IgD-negative memory B cell (primary cell): ENCODE measurements around the gene PSMG3. TPM values are rescaled to one million over a fixed set of nuclear protein-coding genes. Genes with fewer than 3 reads are reported as not detected.
A peak's percentile ranks its signal among the peaks of the same experiment; 100 is the strongest.
"Not testable (repeated sequence)": the region's sequence is repeated elsewhere in the genome, so short reads cannot be mapped to it uniquely, and the experiment has no call there.

ENCODE experiments used
- H3K27ac Mint-ChIP-seq, 3 donors: one replicate each; pipeline ENCODE4 v1.8.0; 2020 to 2022; ENCODE audit warnings: mild to moderate bottlenecking in 3 of 3, mixed read lengths in 3 of 3, moderate library complexity in 1 of 3
- H3K27me3 Mint-ChIP-seq: one replicate; pipeline ENCODE4 v1.8.0; 2021; ENCODE audit warnings: mixed read lengths
- H3K36me3 Mint-ChIP-seq: one replicate; pipeline ENCODE4 v1.8.0; 2020; ENCODE audit warnings: mild to moderate bottlenecking, mixed read lengths
- H3K4me1 Mint-ChIP-seq, 3 donors: one replicate each; pipeline ENCODE4 v1.8.0; 2020 to 2022; ENCODE audit warnings: mixed read lengths in 3 of 3, mild to moderate bottlenecking in 1 of 3
- H3K4me3 Mint-ChIP-seq, 4 donors: one replicate each; pipeline ENCODE4 v1.8.0; 2020 to 2022; ENCODE audit warnings: mild to moderate bottlenecking in 4 of 4, mixed read lengths in 4 of 4, moderate library complexity in 3 of 4
- H3K9me3 Mint-ChIP-seq, 3 donors: one replicate each; pipeline ENCODE4 v1.8.0; 2020 to 2021; ENCODE audit warnings: mixed read lengths in 3 of 3, mild to moderate bottlenecking in 1 of 3
- polyA plus RNA-seq: library from polyadenylated mRNA; unstranded; fragments of 300-500 nt; fragmentation: Illumina TruSeq; gene quantifications from one replicate; pipeline ENCODE4 v1.2.3, GENCODE V29; 2021

Gene PSMG3
- polyA plus RNA-seq, 1 donor from 2014 or later, result 42.5 TPM

DNA sequence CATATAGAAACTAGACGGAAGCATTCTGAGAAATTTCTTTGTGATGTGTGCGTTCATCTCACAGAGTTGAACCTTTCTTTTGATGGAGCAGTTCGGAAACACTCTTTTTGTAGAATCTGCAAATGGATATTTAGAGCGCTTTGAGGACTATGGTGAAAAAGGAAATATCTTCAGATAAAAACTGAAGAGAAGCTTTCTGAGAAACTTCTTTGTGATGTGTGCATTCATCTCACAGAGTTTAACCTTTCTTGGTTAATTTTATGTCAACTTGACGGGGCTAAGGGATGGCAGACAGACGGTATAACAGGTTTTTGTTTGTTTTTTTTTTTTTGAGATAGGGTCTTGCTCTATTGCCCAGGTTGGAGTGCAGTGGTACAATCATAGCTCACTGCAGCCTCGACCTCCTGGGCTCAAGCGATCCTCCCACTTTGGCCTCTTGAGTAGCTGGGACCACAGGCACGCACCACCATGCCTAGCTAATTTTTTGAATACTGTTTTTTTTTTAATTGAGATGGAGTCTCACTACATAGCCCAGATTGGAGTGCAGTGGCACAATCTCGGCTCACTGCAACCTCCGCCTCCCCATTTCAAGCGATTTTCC lies 50.4 kb downstream of the PSMG3 start:
- H3K4me1 Mint-ChIP-seq, H3K36me3 Mint-ChIP-seq, H3K9me3 Mint-ChIP-seq, H3K27me3 Mint-ChIP-seq, H3K27ac Mint-ChIP-seq: not testable (repeated sequence)
- H3K4me3 Mint-ChIP-seq, result peak overlapping the region in 1 of 4 donors; percentile 77

Other genes starting within 250 kb of the PSMG3 start
- gene MICALL2, start 110.6 kb downstream of the PSMG3 start, polyA plus RNA-seq, result not detected
- gene INTS1, start 65.6 kb downstream of the PSMG3 start, polyA plus RNA-seq, result 23.4 TPM
- gene MAFK, start 39.3 kb downstream of the PSMG3 start, polyA plus RNA-seq, result 0.81 TPM
- 0.08 TPM for gene TMEM184A, start 13.8 kb downstream of the PSMG3 start, polyA plus RNA-seq
- gene ELFN1, start 100.2 kb upstream of the PSMG3 start, polyA plus RNA-seq, result 0.54 TPM